ENCODE data around the gene PSMA3.

Gene PSMA3

DNA sequence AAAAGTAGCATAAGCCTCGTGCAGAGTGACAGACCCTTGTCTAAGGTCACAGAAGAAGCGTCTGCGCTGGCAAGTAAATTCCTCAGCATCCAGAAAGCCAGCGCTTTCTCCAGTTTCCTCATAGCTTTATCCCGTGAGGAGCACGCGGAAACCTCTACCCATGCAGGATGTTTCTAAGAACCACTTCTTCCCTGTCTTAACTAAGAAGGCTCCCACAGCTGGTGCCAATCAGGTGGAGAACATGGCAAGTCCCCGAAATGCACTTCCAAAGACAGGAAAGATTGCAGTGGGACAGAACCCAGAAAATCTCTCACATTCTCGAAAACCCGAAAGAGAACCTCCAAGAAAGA is 52.7 kb downstream of the PSMA3 start:
- peak overlapping the region; percentile 69 for H3K4me3 ChIP-seq (ENCODE audit: low read depth, low read length)
- no peak for DNase-seq (ENCODE audit: low read depth)

DNA sequence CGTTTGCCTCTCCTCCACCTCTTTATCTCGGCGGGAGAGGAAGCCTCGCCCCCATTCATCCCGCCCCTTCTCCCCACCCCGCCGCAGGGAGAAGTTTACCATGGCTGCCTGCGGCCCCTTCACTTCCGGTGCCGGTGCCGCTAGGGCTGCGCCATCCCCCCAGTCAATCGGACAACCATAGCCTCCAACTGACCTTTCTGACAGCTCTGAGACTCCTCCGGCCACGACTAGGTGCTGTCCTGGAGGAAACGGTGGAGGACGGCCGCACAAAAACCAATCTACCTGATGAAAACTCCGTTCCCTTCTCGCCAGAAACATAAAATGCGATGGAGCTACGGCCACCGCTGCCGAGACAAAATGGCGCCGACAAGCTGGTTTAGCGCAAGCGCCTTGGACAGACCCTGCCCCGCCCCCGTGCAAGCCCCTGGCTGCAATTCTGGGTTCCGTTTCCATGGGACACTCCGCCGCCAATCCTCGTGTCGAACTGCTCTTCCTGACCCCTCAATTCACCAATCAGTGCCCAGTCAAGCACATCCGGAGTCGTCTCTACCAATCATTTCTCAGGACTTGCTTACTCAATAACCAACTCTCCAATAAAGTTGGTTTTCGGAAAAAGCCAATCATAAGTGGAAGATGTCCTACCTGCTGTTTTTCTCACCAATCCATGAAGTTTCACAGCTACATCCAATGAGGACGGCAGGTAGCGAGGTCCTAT is 53.3 kb downstream of the PSMA3 start:
- peak overlapping the region; percentile 94 for H3K4me3 ChIP-seq (ENCODE audit: low read depth, low read length)

DNA sequence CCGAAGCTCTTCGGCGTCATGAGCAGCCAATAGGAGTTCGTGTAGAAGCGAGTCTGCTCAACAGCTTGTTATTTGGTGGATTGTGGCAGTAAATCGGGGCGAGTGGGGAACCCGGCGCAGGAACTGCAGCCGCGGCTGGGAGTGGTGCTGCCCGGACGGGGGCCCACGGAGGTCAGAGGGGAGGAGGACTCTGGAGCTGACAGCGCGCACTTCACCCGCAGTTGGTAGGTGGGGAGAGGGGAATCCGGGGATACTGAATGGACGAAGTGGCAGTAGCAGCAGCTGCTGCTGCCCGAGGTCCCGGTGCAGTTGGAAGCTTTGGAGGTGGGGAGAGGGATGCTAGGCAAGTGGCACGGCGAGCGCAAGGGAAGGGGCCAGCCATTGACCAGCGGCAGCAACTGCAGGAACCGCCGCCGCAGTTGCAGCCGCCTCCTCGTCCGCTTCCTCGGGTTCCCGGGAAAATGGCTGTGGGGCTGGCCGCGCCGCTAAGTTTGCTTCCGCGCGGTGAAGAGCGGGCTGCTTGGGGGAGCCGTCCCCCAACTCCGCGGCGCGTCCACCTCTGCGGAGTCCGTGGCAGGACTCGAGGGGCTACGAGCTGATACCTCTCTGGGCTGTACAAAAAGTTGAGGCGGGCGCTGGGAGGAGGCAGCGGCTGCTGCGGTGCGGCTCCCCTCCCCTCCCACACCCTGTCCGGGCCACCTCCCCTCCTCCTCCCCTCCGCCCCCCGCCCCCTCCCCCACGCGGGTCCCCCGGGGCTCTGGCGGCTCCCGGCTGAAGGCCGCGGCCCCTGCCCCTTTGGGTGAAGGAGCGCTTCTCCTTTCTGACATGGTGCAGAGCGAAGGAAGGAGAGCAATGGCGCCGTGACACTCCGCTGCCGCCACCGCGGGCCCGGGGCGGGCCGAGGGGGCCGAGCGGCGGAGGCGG is 54.1 kb downstream of the PSMA3 start, which contains the start of gene ARID4A:
ARID4A (plus strand) TSS at position 79 of the 924 bp plus-strand sequence. CDS start 1,300 bp downstream, outside the sequence.
- no peak for DNase-seq (ENCODE audit: low read depth)
- peak within 1 kb of the TSS; percentile 94 for H3K4me3 ChIP-seq (ENCODE audit: low read depth, low read length)

More for the DNA sequence above, 53.3 kb downstream of the PSMA3 start:
- peak; percentile 100 for DNase-seq (ENCODE audit: low read depth)

DNA sequence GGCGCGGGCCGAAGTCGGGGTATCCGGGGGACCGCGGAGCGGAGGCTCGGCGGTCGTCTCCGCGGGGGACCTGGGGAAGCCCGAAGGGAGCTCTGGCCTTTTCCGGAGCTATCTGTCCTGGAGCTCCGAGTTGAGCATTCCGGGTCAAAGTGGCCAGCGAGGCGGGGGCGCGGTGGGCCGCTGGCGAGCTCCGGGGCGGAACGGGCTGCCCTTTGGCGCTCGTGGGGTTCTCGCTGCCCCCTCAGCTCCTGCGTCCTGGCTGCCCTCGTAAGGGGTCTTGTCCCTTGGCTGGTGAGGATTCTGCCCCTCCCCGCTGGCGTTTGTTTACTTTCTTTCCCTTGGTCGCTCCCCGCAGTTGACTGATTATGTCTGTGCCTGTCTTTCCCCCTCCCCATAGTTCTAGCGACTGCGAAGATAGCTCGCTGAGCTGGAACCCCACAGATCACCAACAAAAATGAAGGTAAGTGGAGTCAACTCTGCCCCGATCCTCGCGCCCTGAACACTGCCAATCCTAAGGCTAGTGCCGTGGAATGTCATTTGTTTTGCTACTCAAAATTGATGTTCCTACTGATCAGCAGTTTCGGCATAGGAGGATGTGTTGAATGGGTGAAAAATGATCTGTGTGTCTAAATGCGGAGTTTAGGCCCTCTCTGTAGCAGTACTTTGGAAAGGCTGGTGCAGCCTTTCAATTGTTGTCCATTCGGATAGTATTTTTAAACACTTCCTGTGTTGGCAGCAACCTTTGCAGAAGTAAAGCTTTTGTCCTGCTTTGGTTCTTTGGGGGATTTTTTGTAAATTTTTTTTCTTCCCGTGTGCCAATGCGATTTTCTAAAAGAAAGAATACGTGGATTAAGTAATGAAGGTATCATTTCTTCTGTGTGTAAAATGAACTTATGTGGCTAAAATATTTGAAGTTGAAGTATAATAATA is 55.0 kb downstream of the PSMA3 start:
- no peak for DNase-seq (ENCODE audit: low read depth)
- peak overlapping the region; percentile 94 for H3K4me3 ChIP-seq (ENCODE audit: low read depth, low read length)

DNA sequence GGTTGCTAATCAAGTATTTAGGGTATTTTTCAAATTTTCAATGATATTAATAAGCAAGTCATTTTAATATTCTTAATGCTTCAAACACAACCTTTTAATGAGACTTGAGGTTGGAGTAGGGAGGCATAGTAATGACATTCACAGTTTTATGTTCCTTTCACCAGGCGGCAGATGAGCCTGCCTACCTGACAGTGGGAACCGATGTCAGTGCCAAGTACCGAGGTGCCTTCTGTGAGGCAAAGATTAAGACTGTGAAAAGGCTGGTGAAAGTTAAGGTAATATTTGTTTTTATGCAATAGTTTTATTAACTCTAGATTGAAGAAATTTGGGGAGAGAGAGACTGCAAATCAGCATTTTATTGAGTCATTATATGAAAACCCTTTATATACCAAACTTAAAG is 56.8 kb downstream of the PSMA3 start:
- H3K4me3 ChIP-seq (ENCODE audit: low read depth, low read length): no peak overlapping the region
- no peak for DNase-seq (ENCODE audit: low read depth)

DNA sequence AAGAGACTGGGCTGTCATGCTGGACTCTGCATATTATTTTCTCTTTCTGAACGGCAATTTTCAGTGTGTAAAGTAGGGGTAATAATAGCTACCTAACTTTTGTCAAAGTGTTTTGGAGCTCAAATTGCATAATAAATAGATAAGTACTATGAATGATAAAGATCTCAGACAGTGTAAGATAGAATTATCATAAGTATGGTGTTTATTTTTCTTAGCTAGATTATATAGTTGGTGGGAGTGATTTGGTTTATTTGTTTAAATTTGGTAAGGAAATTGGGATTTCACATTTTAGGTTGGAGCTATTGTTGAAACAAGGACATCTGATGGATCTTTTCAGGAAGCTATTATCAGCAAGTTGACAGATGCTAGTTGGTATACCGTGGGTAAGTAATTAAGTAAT is 61.1 kb downstream of the PSMA3 start:
- no peak overlapping the region for H3K4me3 ChIP-seq (ENCODE audit: low read depth, low read length)
- DNase-seq (ENCODE audit: low read depth): no peak

DNA sequence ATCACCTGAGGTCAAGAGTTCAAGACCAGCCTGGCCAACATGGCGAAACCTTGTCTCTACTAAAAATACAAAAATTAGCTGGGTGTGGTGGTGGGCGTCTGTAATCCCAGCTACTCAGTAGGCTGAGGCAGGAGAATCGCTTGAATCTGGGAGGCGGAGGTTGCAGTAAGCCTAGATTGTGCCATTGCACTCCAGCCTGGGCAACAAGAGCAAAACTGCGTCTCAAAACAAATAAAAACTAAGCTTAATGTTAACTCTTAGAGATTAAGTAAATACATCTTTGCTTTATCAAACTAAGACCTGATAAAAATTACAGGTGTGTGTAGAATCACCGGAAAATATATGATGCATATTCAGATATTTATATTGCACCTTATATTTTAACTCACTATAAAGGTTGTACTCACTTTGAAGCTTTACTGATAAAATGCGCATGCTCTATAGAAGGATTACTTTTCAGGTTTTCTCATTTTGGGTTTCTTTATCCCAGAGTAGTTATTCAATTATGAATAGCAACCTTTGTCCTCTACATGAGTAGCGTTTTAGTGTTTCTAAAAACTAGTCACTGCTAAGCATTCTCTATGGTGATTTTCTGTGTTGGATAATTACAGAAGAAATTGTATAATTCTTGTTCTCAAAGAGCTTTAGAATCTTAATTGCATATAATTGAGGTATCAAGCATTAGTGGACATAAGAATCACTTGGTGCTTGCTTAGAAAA is 63.1 kb downstream of the PSMA3 start:
- no peak overlapping the region for H3K4me3 ChIP-seq (ENCODE audit: low read depth, low read length)
- no peak for DNase-seq (ENCODE audit: low read depth)

DNA sequence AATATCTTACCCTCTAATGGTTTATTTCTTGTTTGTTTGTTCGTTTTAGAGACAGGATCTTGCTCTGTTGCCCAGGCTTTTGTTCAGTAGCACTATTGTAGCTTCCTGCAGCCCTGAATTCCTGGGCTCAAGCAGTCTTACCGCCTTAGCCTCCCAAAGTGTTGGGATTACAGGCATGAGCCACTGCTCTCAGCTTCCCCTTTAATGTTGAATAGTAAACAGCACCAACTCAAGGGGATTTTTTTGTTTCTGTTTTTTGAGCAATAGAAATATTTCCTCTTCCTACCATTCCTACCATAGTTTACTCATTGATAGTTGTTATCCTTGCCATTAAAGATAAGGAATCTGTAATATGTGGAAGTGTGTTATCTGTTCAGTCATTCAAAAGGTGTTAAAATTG is 64.4 kb downstream of the PSMA3 start:
- no peak overlapping the region for H3K4me3 ChIP-seq (ENCODE audit: low read depth, low read length)
- DNase-seq (ENCODE audit: low read depth): no peak

DNA sequence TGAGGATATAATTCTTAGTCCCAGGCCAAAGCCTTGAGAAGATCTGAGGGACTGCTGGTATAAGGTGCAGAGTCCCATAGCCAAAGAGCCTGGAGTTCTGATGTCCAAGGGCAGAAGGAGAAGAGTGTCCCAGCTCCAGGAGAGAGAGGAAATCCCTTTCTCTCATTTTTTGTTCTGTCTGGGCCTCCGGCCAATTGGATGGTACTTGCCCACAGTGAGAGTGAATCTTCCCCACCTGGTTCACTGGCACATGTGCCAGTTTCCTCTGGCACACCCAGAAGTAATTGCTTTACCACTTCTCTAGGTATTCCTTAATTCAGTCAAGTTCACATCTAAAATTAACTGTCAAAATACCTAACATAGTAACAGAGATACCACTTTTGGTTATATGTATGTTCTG is 69.1 kb downstream of the PSMA3 start:
- no peak overlapping the region for H3K4me3 ChIP-seq (ENCODE audit: low read depth, low read length)
- no peak for DNase-seq (ENCODE audit: low read depth)

DNA sequence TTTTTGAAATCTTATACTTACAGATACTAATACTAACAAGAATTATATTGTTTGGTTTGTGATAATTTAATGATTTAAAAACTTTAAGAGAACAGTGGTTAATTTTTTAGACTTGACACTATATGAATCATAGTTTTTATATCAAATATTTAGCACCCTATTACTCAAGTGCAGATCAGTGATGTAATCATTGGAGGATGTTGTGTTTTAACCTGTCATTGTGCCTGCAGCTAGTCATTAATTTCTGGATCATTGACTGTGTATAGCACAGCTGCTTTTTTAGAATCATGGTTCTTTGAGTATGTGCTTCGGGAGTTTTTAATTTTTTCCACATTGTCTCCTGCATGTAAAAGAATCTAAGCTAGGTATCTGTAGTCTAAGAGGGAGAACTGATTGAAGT is 71.0 kb downstream of the PSMA3 start:
- DNase-seq (ENCODE audit: low read depth): no peak
- H3K4me3 ChIP-seq (ENCODE audit: low read depth, low read length): no peak overlapping the region
